ENCODE results near the gene RCOR1.

RCOR1 gene

GRCh38 chr14:102728501-102728900 is 136.1 kb downstream of the RCOR1 start:
- no peak for TF ChIP-seq CTCF (IDR thresholded peaks at IDR 0.05; ENCODE audit: insufficient read depth, low read length)
- TF ChIP-seq POLR2AphosphoS5 (IDR thresholded peaks at IDR 0.05; ENCODE audit: low read depth) = no peak
- TF ChIP-seq REST (IDR thresholded peaks at IDR 0.05; ENCODE audit: insufficient replicate concordance, low read depth) = no peak
- no peak for TF ChIP-seq SPI1 (IDR thresholded peaks at IDR 0.05; ENCODE audit: borderline replicate concordance, low read depth)
- no peak for TF ChIP-seq GABPA (IDR thresholded peaks at IDR 0.05; ENCODE audit: low read depth)
- no peak overlapping the region for H3K4me3 ChIP-seq (replicated peaks; ENCODE audit: insufficient read depth, low read length)
- no peak for DNase-seq (ENCODE audit: low read depth in 1 of 2, low spot score in 1 of 2)
- no peak overlapping the region for H3K27ac ChIP-seq (replicated peaks)
- H3K27me3 ChIP-seq (ENCODE audit: insufficient read depth, poor library complexity, severe bottlenecking) = no peaks in the 10 kb centered on the region

- Histone ChIP-seq H3K4me3 (replicated peaks; ENCODE audit: insufficient read depth, low read length) (no peak overlapping the region), H3K27me3 (ENCODE audit: insufficient read depth, poor library complexity, severe bottlenecking) (no peaks in the 10 kb centered on the region), H3K27ac (replicated peaks) (no peak overlapping the region)
- TF ChIP-seq REST (IDR thresholded peaks at IDR 0.05; ENCODE audit: insufficient replicate concordance, low read depth) (no peak), POLR2AphosphoS5 (IDR thresholded peaks at IDR 0.05; ENCODE audit: low read depth) (no peak), GABPA (IDR thresholded peaks at IDR 0.05; ENCODE audit: low read depth) (no peak), SPI1 (IDR thresholded peaks at IDR 0.05; ENCODE audit: borderline replicate concordance, low read depth) (peak; percentile 60), CTCF (IDR thresholded peaks at IDR 0.05; ENCODE audit: insufficient read depth, low read length) (no peak)
- no peak for DNase-seq (ENCODE audit: low read depth in 1 of 2, low spot score in 1 of 2)
Observed at GRCh38 chr14:102729268-102729667, 136.8 kb downstream of the RCOR1 start.

- TF ChIP-seq GABPA (IDR thresholded peaks at IDR 0.05; ENCODE audit: low read depth) = no peak
- no peak for TF ChIP-seq SPI1 (IDR thresholded peaks at IDR 0.05; ENCODE audit: borderline replicate concordance, low read depth)
- no peak for TF ChIP-seq CTCF (IDR thresholded peaks at IDR 0.05; ENCODE audit: insufficient read depth, low read length)
- TF ChIP-seq POLR2AphosphoS5 (IDR thresholded peaks at IDR 0.05; ENCODE audit: low read depth) = no peak
- TF ChIP-seq REST (IDR thresholded peaks at IDR 0.05; ENCODE audit: insufficient replicate concordance, low read depth) = no peak
- no peak overlapping the region for H3K27ac ChIP-seq (replicated peaks)
- DNase-seq (ENCODE audit: low read depth in 1 of 2, low spot score in 1 of 2) = no peak
- H3K27me3 ChIP-seq (ENCODE audit: insufficient read depth, poor library complexity, severe bottlenecking) = no peaks in the 10 kb centered on the region
- H3K4me3 ChIP-seq (replicated peaks; ENCODE audit: insufficient read depth, low read length) = no peak overlapping the region
Observed at GRCh38 chr14:102729825-102730224, 137.4 kb downstream of the RCOR1 start.

Data from HL-60 (cell line).